ENCODE results near the gene TOX2.

DNA sequence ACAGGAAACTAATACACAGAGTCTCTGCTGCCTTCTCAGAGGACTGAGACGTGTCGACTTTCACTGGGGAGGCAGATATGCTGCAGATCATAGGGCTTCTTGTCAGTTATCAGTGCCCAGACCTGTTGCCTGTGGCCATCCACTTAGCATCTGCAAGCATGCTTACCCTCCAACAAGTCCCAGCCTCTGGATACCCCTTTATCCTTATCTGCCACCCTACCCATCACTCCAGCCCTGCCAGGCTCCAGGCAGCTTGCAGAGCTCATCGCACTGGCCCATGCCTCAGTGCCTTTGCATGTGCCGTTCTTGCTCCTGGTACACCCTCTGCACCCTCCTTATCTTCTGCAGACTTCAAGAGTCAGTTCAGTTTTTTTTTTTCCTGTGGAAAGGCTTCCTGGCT lies 119.2 kb downstream of the TOX2 start:
- TF ChIP-seq, protein P1, sequence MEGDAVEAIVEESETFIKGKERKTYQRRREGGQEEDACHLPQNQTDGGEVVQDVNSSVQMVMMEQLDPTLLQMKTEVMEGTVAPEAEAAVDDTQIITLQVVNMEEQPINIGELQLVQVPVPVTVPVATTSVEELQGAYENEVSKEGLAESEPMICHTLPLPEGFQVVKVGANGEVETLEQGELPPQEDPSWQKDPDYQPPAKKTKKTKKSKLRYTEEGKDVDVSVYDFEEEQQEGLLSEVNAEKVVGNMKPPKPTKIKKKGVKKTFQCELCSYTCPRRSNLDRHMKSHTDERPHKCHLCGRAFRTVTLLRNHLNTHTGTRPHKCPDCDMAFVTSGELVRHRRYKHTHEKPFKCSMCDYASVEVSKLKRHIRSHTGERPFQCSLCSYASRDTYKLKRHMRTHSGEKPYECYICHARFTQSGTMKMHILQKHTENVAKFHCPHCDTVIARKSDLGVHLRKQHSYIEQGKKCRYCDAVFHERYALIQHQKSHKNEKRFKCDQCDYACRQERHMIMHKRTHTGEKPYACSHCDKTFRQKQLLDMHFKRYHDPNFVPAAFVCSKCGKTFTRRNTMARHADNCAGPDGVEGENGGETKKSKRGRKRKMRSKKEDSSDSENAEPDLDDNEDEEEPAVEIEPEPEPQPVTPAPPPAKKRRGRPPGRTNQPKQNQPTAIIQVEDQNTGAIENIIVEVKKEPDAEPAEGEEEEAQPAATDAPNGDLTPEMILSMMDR (conservative IDR thresholded peaks at IDR 0.05 in 1 of 2, IDR thresholded peaks at IDR 0.05 in 1 of 2; ENCODE audit: extremely low read depth in 1 of 2, insufficient read depth in 1 of 2, low read depth in 1 of 2, low read length in 2 of 2), result no peak
- TF ChIP-seq EZH2 (IDR thresholded peaks at IDR 0.05; ENCODE audit: borderline replicate concordance, low read length), result no peak

Measured in mammary epithelial cell (primary cell).